GM12878 (cell line): ENCODE measurements around the gene DDX53. TPM values are rescaled to one million over a fixed set of nuclear protein-coding genes. Genes with fewer than 3 reads are reported as not detected.

Experiments used
- ASH2L ChIP-seq: fragments of 300-600, 200-600 bp; sonication (generic); IDR thresholded peaks from 2 replicates; pipeline ENCODE4 v1.6.1; 2017; ENCODE audit warnings: low read depth, mild to moderate bottlenecking, borderline replicate concordance
- BHLHE40 ChIP-seq, 2 experiments: fragments of 450-650 bp in 1 of 2; IDR thresholded peaks; 2 replicates each; pipeline ENCODE4 v1.6.1; 2011 to 2017; ENCODE audit warnings: low read depth in 2 of 2, borderline replicate concordance in 1 of 2, improper control_type of control experiment in 1 of 2, low read length in 1 of 2, mild to moderate bottlenecking in 1 of 2
- E2F8 ChIP-seq: fragments of 450-650 bp; IDR thresholded peaks from 2 replicates; pipeline ENCODE4 v1.6.1; 2018; ENCODE audit warnings: mild to moderate bottlenecking, low read depth, moderate library complexity; ENCODE audit not compliant: partially characterized antibody
- POLR2AphosphoS2 ChIP-seq: IDR thresholded peaks from 2 replicates; pipeline ENCODE4 v1.6.1; 2011; ENCODE audit warnings: low read depth, mild to moderate bottlenecking, low read length, improper control_type of control experiment, moderate library complexity
- TCF12 ChIP-seq: IDR thresholded peaks from 2 replicates; pipeline ENCODE4 v1.6.1; 2011; ENCODE audit warnings: low read depth, mild to moderate bottlenecking, low read length
- ZNF687 ChIP-seq: fragments of 450-650 bp; IDR thresholded peaks from 2 replicates; pipeline ENCODE4 v1.6.1; 2017; ENCODE audit warnings: mild to moderate bottlenecking, moderate library complexity
- polyA plus RNA-seq, 11 experiments: library from polyadenylated mRNA; depleted of rRNA in 4 of 11; unstranded in 6 of 11; stranded (reverse) in 5 of 11; fragments of >200 nt; fragmentation: Nextera tagmentation in 4 of 11; fragmentation: Illumina TruSeq in 1 of 11; extraction: Ambion mirVana in 4 of 11; extraction: Trizol in 1 of 11; gene quantifications; 1 replicate in 1 of 11; 2 replicates in 10 of 11; pipeline versions ENCODE4 v1.2.1 to v1.2.3, GENCODE V29; 2011 to 2016; ENCODE audit warnings: inconsistent platforms in 2 of 11, missing spikeins in 2 of 11, low read depth in 1 of 11
- total RNA-seq, 4 experiments: library from RNA; depleted of rRNA in 3 of 4; stranded (reverse); fragments of >200 nt in 3 of 4; fragmentation: Illumina TruSeq in 1 of 4; extraction: Trizol in 1 of 4; gene quantifications; 2 replicates each; pipeline versions ENCODE4 v1.2.1 to v1.2.3, GENCODE V29; 2013 to 2021

The DDX53 gene
- total and polyA plus RNA-seq, 10 of the 15 experiments (the other 5 are each of a cell fraction or from before 2014, with no cell fraction given): 0.12 TPM; not detected in 9

DNA sequence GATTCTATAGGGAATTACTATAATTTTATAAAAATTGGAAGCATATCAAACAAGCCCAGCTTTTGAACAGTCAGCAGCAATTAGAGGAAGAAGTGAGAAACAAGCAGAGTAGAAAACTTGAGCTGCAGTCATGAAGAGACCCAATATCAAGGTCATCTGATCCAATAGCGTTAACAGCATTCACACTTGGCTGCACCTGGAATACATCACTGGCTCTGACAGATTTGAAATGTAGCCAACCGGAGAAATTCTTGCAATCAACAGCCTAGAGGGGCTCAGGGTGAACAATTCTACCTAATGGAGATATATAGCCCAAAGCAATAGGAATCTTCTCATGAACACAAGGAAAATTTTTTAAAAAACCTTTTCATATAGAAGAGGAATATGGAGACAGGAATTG is 13.6 kb downstream of the DDX53 start (continued):
- TF ChIP-seq ZNF687 (no peak), BHLHE40 (IDR thresholded peaks at IDR 0.05; ENCODE audit: borderline replicate concordance in 1 of 2, low read depth in 2 of 2, low read length in 1 of 2) (no peak), TCF12 (no peak), ASH2L (no peak), POLR2AphosphoS2 (no peak), E2F8 (no peak)
